ENCODE data around the gene RAI14.

RAI14 gene

DNA sequence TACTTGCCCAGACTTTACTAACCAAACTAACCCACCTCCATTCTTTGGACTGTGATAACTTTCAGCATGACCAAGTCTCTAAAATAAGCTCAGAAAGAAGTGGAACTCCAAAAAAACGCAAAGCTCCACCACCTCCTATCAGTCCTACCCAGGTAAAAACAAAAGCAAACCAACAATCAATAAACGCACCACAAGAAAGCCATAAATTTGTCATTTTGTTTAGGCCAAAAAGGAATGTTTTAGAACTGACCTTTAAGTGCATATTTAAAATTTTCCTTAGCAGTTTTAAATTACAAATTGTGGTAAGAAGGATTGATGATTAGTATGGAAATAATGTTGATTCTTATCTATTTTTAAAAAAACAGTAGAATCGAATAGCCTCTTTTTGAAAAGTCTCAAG, 157.4 kb downstream of the RAI14 start:
- no peak overlapping the region for H3K4me3 ChIP-seq
- H3K4me1 ChIP-seq, result peaks cover 0 to 26% (median 0%) of the 10 kb centered on the region in 4 donors
- H3K36me3 ChIP-seq, result peaks cover 10 to 14% (median 11%) of the 10 kb centered on the region in 3 donors
- intact Hi-C loops (cut with DNase I; ENCODE audit: low total_unique reads), result no loop called here
- H3K27ac ChIP-seq, result no peak overlapping the region
- DNase-seq, result no peak
- TF ChIP-seq, protein P1, sequence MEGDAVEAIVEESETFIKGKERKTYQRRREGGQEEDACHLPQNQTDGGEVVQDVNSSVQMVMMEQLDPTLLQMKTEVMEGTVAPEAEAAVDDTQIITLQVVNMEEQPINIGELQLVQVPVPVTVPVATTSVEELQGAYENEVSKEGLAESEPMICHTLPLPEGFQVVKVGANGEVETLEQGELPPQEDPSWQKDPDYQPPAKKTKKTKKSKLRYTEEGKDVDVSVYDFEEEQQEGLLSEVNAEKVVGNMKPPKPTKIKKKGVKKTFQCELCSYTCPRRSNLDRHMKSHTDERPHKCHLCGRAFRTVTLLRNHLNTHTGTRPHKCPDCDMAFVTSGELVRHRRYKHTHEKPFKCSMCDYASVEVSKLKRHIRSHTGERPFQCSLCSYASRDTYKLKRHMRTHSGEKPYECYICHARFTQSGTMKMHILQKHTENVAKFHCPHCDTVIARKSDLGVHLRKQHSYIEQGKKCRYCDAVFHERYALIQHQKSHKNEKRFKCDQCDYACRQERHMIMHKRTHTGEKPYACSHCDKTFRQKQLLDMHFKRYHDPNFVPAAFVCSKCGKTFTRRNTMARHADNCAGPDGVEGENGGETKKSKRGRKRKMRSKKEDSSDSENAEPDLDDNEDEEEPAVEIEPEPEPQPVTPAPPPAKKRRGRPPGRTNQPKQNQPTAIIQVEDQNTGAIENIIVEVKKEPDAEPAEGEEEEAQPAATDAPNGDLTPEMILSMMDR (IDR thresholded peaks at IDR 0.05), result no peak
- no peaks in the 10 kb centered on the region for H3K27me3 ChIP-seq
- no peaks in the 10 kb centered on the region for H3K9me3 ChIP-seq

DNA sequence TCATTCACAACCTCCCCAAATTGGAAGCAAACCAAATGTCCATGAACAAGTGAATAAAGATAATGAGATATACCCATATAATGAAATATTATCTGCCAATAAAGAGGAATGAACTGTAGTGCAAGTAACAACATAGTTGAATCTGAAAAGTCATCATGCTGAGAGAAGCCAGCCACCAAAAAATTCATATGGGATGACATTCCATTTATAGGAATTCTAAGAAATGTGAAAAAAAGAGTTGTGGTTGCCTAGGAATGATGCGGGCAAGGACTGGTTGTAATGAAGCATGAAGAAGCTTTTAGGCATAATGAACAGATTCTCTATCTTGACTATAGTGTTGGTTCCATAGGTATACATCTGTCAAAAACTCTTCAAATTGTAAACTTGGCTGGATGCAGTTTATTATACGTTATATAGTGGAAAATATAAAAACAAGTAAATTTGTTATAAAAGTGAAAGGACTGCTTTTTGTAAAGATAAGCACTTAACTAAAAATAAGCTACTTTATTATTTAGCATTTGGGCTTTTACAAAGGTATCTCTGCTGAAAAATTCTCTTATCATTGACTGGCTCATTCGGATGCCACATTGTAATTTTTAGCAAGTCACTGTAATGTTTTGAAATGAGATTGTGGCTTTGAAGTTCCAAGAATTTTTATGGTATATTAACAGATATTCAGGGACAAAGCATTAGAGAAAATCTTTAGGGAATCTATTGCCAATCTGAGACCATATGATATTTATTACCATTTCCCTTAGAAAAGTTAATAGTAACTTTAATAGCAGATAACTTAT, 161.6 kb downstream of the RAI14 start:
- Histone ChIP-seq H3K36me3 (peaks cover 5 to 25% (median 11%) of the 10 kb centered on the region in 3 donors), H3K4me3 (no peak overlapping the region), H3K27me3 (no peaks in the 10 kb centered on the region), H3K4me1 (no peaks in the 10 kb centered on the region), H3K9me3 (no peaks in the 10 kb centered on the region), H3K27ac (no peak overlapping the region)
- intact Hi-C loops (cut with DNase I; ENCODE audit: low total_unique reads), result no loop called here
- no peak for DNase-seq
- TF ChIP-seq, protein P1 (IDR thresholded peaks at IDR 0.05), result no peak

DNA sequence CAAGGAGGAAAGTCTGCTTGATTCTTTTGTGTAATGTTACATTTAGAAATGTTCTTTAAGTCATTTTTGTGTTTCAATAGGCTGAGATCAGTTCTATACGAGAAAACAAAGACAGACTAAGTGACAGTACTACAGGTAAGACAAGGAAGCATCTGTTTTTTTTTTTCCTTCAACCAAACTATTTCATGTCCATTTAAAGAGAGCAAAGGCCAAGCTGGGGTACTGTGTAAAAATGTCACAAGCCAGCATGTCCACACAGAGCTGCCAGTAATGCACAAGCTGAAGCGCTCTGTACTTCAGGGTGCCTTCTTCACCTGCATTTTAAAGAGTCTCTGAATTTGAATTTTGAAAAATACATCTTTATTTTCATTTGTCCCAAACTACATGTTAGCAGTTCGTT, 162.6 kb downstream of the RAI14 start:
- peaks cover 14 to 34% (median 18%) of the 10 kb centered on the region in 3 donors for H3K36me3 ChIP-seq
- intact Hi-C loops (cut with DNase I; ENCODE audit: low total_unique reads), result no loop called here

DNA sequence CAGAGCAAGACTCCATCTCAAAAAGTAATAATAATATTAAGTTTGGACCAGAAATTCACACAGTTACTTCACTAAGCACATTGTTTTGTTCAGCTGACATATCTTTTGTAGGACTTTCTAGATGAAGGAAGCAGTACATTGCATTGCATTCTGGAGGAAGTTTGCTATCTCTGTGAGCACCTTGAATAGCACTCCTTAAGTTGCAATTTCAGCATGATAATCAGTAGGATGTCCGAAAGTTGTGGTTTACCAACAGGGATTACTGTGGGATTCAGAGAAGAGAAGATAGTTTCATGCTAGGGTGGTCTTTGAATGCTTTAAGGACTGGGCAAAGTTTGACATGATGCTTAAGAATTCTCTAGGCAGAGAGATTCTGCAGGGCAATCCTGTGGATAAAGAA, 164.5 kb downstream of the RAI14 start:
- H3K4me1 ChIP-seq, result no peaks in the 10 kb centered on the region
- H3K27ac ChIP-seq, result no peak overlapping the region
- TF ChIP-seq, protein P1 (IDR thresholded peaks at IDR 0.05), result no peak
- no peak overlapping the region for H3K4me3 ChIP-seq
- no peaks in the 10 kb centered on the region for H3K9me3 ChIP-seq
- DNase-seq, result no peak
- no peaks in the 10 kb centered on the region for H3K27me3 ChIP-seq
- intact Hi-C loops (cut with DNase I; ENCODE audit: low total_unique reads), result no loop called here
- peaks cover 22 to 34% (median 24%) of the 10 kb centered on the region in 3 donors for H3K36me3 ChIP-seq

More for the DNA sequence above, 162.6 kb downstream of the RAI14 start:
- H3K4me1 ChIP-seq, result no peaks in the 10 kb centered on the region
- TF ChIP-seq, protein P1 (IDR thresholded peaks at IDR 0.05), result no peak
- H3K9me3 ChIP-seq, result no peaks in the 10 kb centered on the region
- DNase-seq, result no peak
- H3K27ac ChIP-seq, result no peak overlapping the region
- no peaks in the 10 kb centered on the region for H3K27me3 ChIP-seq
- H3K4me3 ChIP-seq, result no peak overlapping the region

DNA sequence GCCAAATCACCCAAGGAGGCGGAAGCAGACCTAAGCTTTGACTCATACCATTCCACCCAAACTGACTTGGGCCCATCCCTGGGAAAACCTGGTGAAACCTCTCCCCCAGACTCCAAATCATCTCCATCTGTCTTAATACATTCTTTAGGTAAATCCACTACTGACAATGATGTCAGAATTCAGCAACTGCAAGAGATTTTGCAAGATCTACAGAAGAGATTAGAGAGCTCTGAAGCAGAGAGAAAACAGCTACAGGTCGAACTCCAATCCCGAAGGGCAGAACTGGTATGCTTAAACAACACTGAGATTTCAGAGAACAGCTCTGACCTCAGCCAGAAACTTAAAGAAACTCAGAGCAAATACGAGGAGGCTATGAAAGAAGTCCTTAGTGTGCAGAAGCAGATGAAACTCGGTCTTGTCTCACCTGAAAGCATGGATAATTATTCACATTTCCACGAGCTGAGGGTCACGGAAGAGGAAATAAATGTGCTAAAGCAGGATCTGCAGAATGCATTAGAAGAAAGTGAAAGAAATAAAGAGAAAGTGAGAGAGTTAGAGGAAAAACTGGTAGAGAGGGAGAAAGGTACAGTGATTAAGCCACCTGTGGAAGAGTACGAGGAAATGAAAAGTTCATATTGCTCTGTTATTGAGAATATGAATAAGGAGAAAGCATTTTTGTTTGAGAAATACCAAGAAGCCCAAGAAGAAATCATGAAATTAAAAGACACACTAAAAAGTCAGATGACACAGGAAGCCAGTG, 167.0 kb downstream of the RAI14 start:
- Histone ChIP-seq H3K36me3 (peaks cover 29 to 52% (median 45%) of the 10 kb centered on the region in 3 donors), H3K4me1 (no peaks in the 10 kb centered on the region), H3K9me3 (no peaks in the 10 kb centered on the region), H3K4me3 (no peak overlapping the region), H3K27me3 (no peaks in the 10 kb centered on the region), H3K27ac (no peak overlapping the region)
- DNase-seq, result no peak
- TF ChIP-seq, protein P1 (IDR thresholded peaks at IDR 0.05), result no peak
- intact Hi-C loops (cut with DNase I; ENCODE audit: low total_unique reads), result no loop called here

Data from tibial artery (tissue), 4 donors.